Stimulated activated naive B cell treated with anti-CD40 and anti-IgM and Interleukin-4, amounts not matched to agents 10 μg/mL and 1 μg/mL and 100 μg/mL, for 72 hours (primary cell): Measurements from ENCODE around the gene TMEM179.

Experiments used
- ATAC-seq, 2 donors: fragments of 150-1000 bp; cut with Tn5 transposase; replicated peaks; 2 replicates each; pipeline ENCODE4 v1.10.0; 2021; ENCODE audit warnings: moderate library complexity in 1 of 2
- DNase-seq: peaks from one replicate; pipeline ENCODE4 v3.0.0; 2021
- H3K27ac Mint-ChIP-seq: one replicate; pipeline ENCODE4 v1.8.0; 2022; ENCODE audit warnings: mild to moderate bottlenecking, mixed read lengths
- H3K27me3 Mint-ChIP-seq, 2 donors: one replicate each; pipeline ENCODE4 v1.8.0; 2022; ENCODE audit warnings: mixed read lengths in 2 of 2
- H3K36me3 Mint-ChIP-seq, 2 donors: one replicate each; pipeline ENCODE4 v1.8.0; 2022; ENCODE audit warnings: mixed read lengths in 2 of 2, mild to moderate bottlenecking in 1 of 2
- H3K4me1 Mint-ChIP-seq, 2 donors: one replicate each; pipeline ENCODE4 v1.8.0; 2022; ENCODE audit warnings: mixed read lengths in 2 of 2, mild to moderate bottlenecking in 1 of 2
- H3K4me3 Mint-ChIP-seq, 2 donors: one replicate each; pipeline ENCODE4 v1.8.0; 2022; ENCODE audit warnings: mild to moderate bottlenecking in 2 of 2, mixed read lengths in 2 of 2, moderate library complexity in 1 of 2
- H3K9me3 Mint-ChIP-seq, 2 donors: one replicate each; pipeline ENCODE4 v1.8.0; 2022; ENCODE audit warnings: mixed read lengths in 2 of 2, mild to moderate bottlenecking in 1 of 2

The TMEM179 gene

GRCh38 chr14:104569435-104569834, 35.1 kb downstream of the TMEM179 start:
- DNase-seq (no peak), ATAC-seq (no peak)
- no peaks in the 10 kb centered on the region for H3K9me3 Mint-ChIP-seq
- no peak overlapping the region for H3K27ac Mint-ChIP-seq
- no peak overlapping the region for H3K4me3 Mint-ChIP-seq
- no peaks in the 10 kb centered on the region for H3K36me3 Mint-ChIP-seq
- peaks cover 0 to 1% of the 10 kb centered on the region in 2 donors for H3K4me1 Mint-ChIP-seq
- peaks cover 19 to 35% of the 10 kb centered on the region in 2 donors for H3K27me3 Mint-ChIP-seq

GRCh38 chr14:104568620-104569019, 36.0 kb downstream of the TMEM179 start:
- ATAC-seq, result no peak
- H3K27me3 Mint-ChIP-seq, result peaks cover 27 to 43% of the 10 kb centered on the region in 2 donors
- H3K27ac Mint-ChIP-seq, result no peak overlapping the region
- no peak for DNase-seq
- H3K4me3 Mint-ChIP-seq, result no peak overlapping the region
- no peaks in the 10 kb centered on the region for H3K9me3 Mint-ChIP-seq
- peaks cover 7 to 9% of the 10 kb centered on the region in 2 donors for H3K4me1 Mint-ChIP-seq
- no peaks in the 10 kb centered on the region for H3K36me3 Mint-ChIP-seq

GRCh38 chr14:104567957-104568225, 36.7 kb downstream of the TMEM179 start:
- peaks cover 28 to 48% of the 10 kb centered on the region in 2 donors for H3K27me3 Mint-ChIP-seq

GRCh38 chr14:104567141-104567956, 37.2 kb downstream of the TMEM179 start:
- H3K9me3 Mint-ChIP-seq, result no peaks in the 10 kb centered on the region
- ATAC-seq (no peak), DNase-seq (no peak)
- peaks cover 28 to 44% of the 10 kb centered on the region in 2 donors for H3K27me3 Mint-ChIP-seq
- H3K36me3 Mint-ChIP-seq, result no peaks in the 10 kb centered on the region
- no peak overlapping the region for H3K27ac Mint-ChIP-seq
- no peak overlapping the region for H3K4me3 Mint-ChIP-seq
- peaks cover 9 to 16% of the 10 kb centered on the region in 2 donors for H3K4me1 Mint-ChIP-seq

More at GRCh38 chr14:104567957-104568225, 36.7 kb downstream of the TMEM179 start:
- DNase-seq, result no peak
- Mint-ChIP-seq H3K4me1 (peaks cover 9 to 16% of the 10 kb centered on the region in 2 donors), H3K27ac (no peak overlapping the region), H3K36me3 (no peaks in the 10 kb centered on the region), H3K9me3 (no peaks in the 10 kb centered on the region), H3K4me3 (no peak overlapping the region)
- no peak for ATAC-seq

- ATAC-seq (no peak), DNase-seq (no peak)
- Mint-ChIP-seq H3K4me3 (no peak overlapping the region), H3K4me1 (peaks cover 9 to 19% of the 10 kb centered on the region in 2 donors), H3K36me3 (no peaks in the 10 kb centered on the region), H3K27ac (no peak overlapping the region), H3K27me3 (peaks cover 36 to 61% of the 10 kb centered on the region in 2 donors), H3K9me3 (no peaks in the 10 kb centered on the region)
Measured at GRCh38 chr14:104564744-104565679, 39.6 kb downstream of the TMEM179 start.

GRCh38 chr14:104563742-104564615, 40.6 kb downstream of the TMEM179 start:
- Mint-ChIP-seq H3K36me3 (no peaks in the 10 kb centered on the region), H3K4me1 (peaks cover 9 to 19% of the 10 kb centered on the region in 2 donors), H3K27me3 (peaks cover 40 to 62% of the 10 kb centered on the region in 2 donors), H3K4me3 (peak overlapping the region; percentile 60 to 71), H3K27ac (peak overlapping the region; percentile 83), H3K9me3 (no peaks in the 10 kb centered on the region)
- DNase-seq (peak; percentile 67), ATAC-seq (peak; percentile 83 to 88)

GRCh38 chr14:104563191-104563741, 41.3 kb downstream of the TMEM179 start:
- peak overlapping the region; percentile 20 for H3K27ac Mint-ChIP-seq
- no peak overlapping the region for H3K4me3 Mint-ChIP-seq
- peaks cover 40 to 62% of the 10 kb centered on the region in 2 donors for H3K27me3 Mint-ChIP-seq
- H3K9me3 Mint-ChIP-seq, result no peaks in the 10 kb centered on the region
- DNase-seq (no peak), ATAC-seq (peak; percentile 57 to 60)
- peaks cover 9 to 19% of the 10 kb centered on the region in 2 donors for H3K4me1 Mint-ChIP-seq
- no peaks in the 10 kb centered on the region for H3K36me3 Mint-ChIP-seq

- H3K27ac Mint-ChIP-seq, result no peak overlapping the region
Measured at GRCh38 chr14:104562606-104563005, 42.0 kb downstream of the TMEM179 start.

GRCh38 chr14:104561632-104562495, 42.7 kb downstream of the TMEM179 start:
- peaks cover 9 to 19% of the 10 kb centered on the region in 2 donors for H3K4me1 Mint-ChIP-seq
- peaks cover 40 to 56% of the 10 kb centered on the region in 2 donors for H3K27me3 Mint-ChIP-seq
- no peaks in the 10 kb centered on the region for H3K36me3 Mint-ChIP-seq

More at GRCh38 chr14:104562606-104563005, 42.0 kb downstream of the TMEM179 start:
- Mint-ChIP-seq H3K9me3 (no peaks in the 10 kb centered on the region), H3K27me3 (peaks cover 40 to 62% of the 10 kb centered on the region in 2 donors), H3K36me3 (no peaks in the 10 kb centered on the region), H3K4me3 (no peak overlapping the region), H3K4me1 (peaks cover 9 to 19% of the 10 kb centered on the region in 2 donors)
- no peak for ATAC-seq
- DNase-seq, result no peak

GRCh38 chr14:104561124-104561557, 43.4 kb downstream of the TMEM179 start:
- Mint-ChIP-seq H3K4me1 (peaks cover 9 to 19% of the 10 kb centered on the region in 2 donors), H3K9me3 (no peaks in the 10 kb centered on the region), H3K27me3 (peaks cover 35 to 50% of the 10 kb centered on the region in 2 donors)

More at GRCh38 chr14:104561632-104562495, 42.7 kb downstream of the TMEM179 start:
- no peak for DNase-seq
- ATAC-seq, result no peak
- Mint-ChIP-seq H3K4me3 (no peak overlapping the region), H3K27ac (no peak overlapping the region), H3K9me3 (no peaks in the 10 kb centered on the region)

GRCh38 chr14:104560586-104560945, 44.0 kb downstream of the TMEM179 start:
- Mint-ChIP-seq H3K4me1 (peaks cover 9 to 19% of the 10 kb centered on the region in 2 donors), H3K4me3 (no peak overlapping the region), H3K27ac (no peak overlapping the region), H3K9me3 (no peaks in the 10 kb centered on the region), H3K36me3 (no peaks in the 10 kb centered on the region), H3K27me3 (peaks cover 29 to 44% of the 10 kb centered on the region in 2 donors)
- ATAC-seq (no peak), DNase-seq (no peak)

More at GRCh38 chr14:104561124-104561557, 43.4 kb downstream of the TMEM179 start:
- H3K27ac Mint-ChIP-seq, result no peak overlapping the region
- no peaks in the 10 kb centered on the region for H3K36me3 Mint-ChIP-seq
- ATAC-seq, result no peak
- no peak for DNase-seq
- H3K4me3 Mint-ChIP-seq, result no peak overlapping the region

GRCh38 chr14:104559804-104560585, 44.6 kb downstream of the TMEM179 start:
- no peaks in the 10 kb centered on the region for H3K36me3 Mint-ChIP-seq
- peaks cover 24 to 38% of the 10 kb centered on the region in 2 donors for H3K27me3 Mint-ChIP-seq
- no peaks in the 10 kb centered on the region for H3K9me3 Mint-ChIP-seq
- H3K4me3 Mint-ChIP-seq, result no peak overlapping the region
- no peak for ATAC-seq
- no peak for DNase-seq
- peaks cover 9 to 19% of the 10 kb centered on the region in 2 donors for H3K4me1 Mint-ChIP-seq
- no peak overlapping the region for H3K27ac Mint-ChIP-seq
